HCT116 (cell line): ENCODE measurements around the gene SPRY4. TPM values are rescaled to one million over a fixed set of nuclear protein-coding genes. Genes with fewer than 3 reads are reported as not detected.
A peak's percentile ranks its signal among the peaks of the same experiment; 100 is the strongest.

Experiments
- ATAC-seq: fragments of 200-7000 bp; cut with Tn5 transposase; 2 replicates; pipeline ENCODE4 v1.9.1; 2020; ENCODE audit warnings: mild to moderate bottlenecking, moderate library complexity
- BruUV-seq: library from RNA; stranded (reverse); fragments of 400-500 nt; replicated peaks from 2 replicates; lab custom pipeline; 2021; lab: Mats Ljungman, UMichigan
- CTCF ChIA-PET: fragments of 300-600 bp; sonication (Branson Sonifier 250); formaldehyde crosslinking; loops from one replicate; lab custom pipeline; 2021; ENCODE audit warnings: antibody characterized with exemption; lab: Charles Lee
- POLR2A ChIA-PET: fragments of 300-600, 350-600 bp; sonication (Branson Sonifier 250); formaldehyde crosslinking; loops from one replicate; lab custom pipeline; 2021; ENCODE audit warnings: antibody characterized with exemption; lab: Charles Lee
- RAD21 ChIA-PET, 2 experiments: fragments of 300-600 bp; sonication (Branson Sonifier 250); formaldehyde crosslinking; loops; one replicate each; lab custom pipeline; 2023; ENCODE audit warnings: low total read pairs in 2 of 2; ENCODE audit not compliant: uncharacterized antibody in 2 of 2, unreplicated experiment in 2 of 2, low non-redundant PET in 1 of 2; lab: Charles Lee
- DNase-seq: peaks from one replicate; pipeline ENCODE4 v3.0.0-alpha.2; 2010; ENCODE audit warnings: low read depth, low spot score
- H2AFZ ChIP-seq: fragments of 200-600 bp; shearing (Covaris generic), sonication (generic); 2 replicates; pipeline ENCODE4 v1.6.1; 2017; ENCODE audit warnings: low read depth, mixed run types, mixed read lengths, antibody characterized with exemption, low read length; ENCODE audit not compliant: poor library complexity, severe bottlenecking
- H3K27ac ChIP-seq: 2 replicates; pipeline ENCODE4 v1.5.1; 2012; ENCODE audit warnings: low read depth, low read length
- H3K27me3 ChIP-seq: fragments of 200-600 bp; sonication (generic); 2 replicates; pipeline ENCODE4 v1.6.1; 2016; ENCODE audit warnings: mixed run types, low read length, mixed read lengths; ENCODE audit not compliant: insufficient read depth
- H3K36me3 ChIP-seq, 2 experiments: fragments of 200-500 bp in 1 of 2; fragments of 200-600 bp in 1 of 2; sonication (Bioruptor generic) in 1 of 2; sonication (generic) in 1 of 2; 2 replicates each; pipeline versions ENCODE4 v1.5.1 to v1.6.1; 2014 to 2016; ENCODE audit warnings: low read length in 2 of 2, inconsistent platforms in 1 of 2, mixed read lengths in 1 of 2, mixed run types in 1 of 2; ENCODE audit not compliant: insufficient read depth in 2 of 2, control insufficient read depth in 1 of 2
- H3K4me1 ChIP-seq, 2 experiments: fragments of 200-600 bp in 1 of 2; sonication (generic) in 1 of 2; 2 replicates each; pipeline versions ENCODE4 v1.5.1 to v1.6.1; 2012 to 2017; ENCODE audit warnings: low read length in 2 of 2, inconsistent platforms in 1 of 2, mild to moderate bottlenecking in 1 of 2, mixed read lengths in 1 of 2, mixed run types in 1 of 2, moderate library complexity in 1 of 2; ENCODE audit not compliant: insufficient read depth in 2 of 2, control insufficient read depth in 1 of 2
- H3K4me2 ChIP-seq: fragments of 200-600 bp; sonication (generic); 2 replicates; pipeline ENCODE4 v1.6.1; 2017; ENCODE audit warnings: mixed run types, low read length, mixed read lengths
- H3K4me3 ChIP-seq, 2 experiments: fragments of 200-600 bp in 1 of 2; sonication (generic) in 1 of 2; replicated peaks in 1 of 2; 2 replicates each; pipeline ENCODE4 v1.5.1; 2011 to 2016; ENCODE audit warnings: low read length in 2 of 2, control low read depth in 1 of 2, low read depth in 1 of 2, mild to moderate bottlenecking in 1 of 2, mixed read lengths in 1 of 2, mixed run types in 1 of 2
- H3K79me2 ChIP-seq: fragments of 200-600 bp; sonication (generic); 2 replicates; pipeline ENCODE4 v1.6.1; 2017; ENCODE audit warnings: mild to moderate bottlenecking, mixed run types, low read length, moderate library complexity, mixed read lengths; ENCODE audit not compliant: insufficient read depth
- H3K9ac ChIP-seq: fragments of 200-600 bp; sonication (generic); 2 replicates; pipeline ENCODE4 v1.6.1; 2016; ENCODE audit warnings: low read length, mixed read lengths
- H3K9me2 ChIP-seq: fragments of 200-600 bp; sonication (generic), shearing (Covaris generic); 2 replicates; pipeline ENCODE4 v1.6.1; 2017; ENCODE audit warnings: mixed run types, mild to moderate bottlenecking, moderate library complexity; ENCODE audit not compliant: insufficient read depth
- H3K9me3 ChIP-seq, 2 experiments: fragments of 200-500 bp in 1 of 2; fragments of 200-600 bp in 1 of 2; sonication (Bioruptor generic) in 1 of 2; sonication (generic) in 1 of 2; 2 replicates each; pipeline ENCODE4 v1.6.1; 2014 to 2017; ENCODE audit warnings: low read length in 2 of 2, mixed read lengths in 2 of 2, inconsistent platforms in 1 of 2, low read depth in 1 of 2, mild to moderate bottlenecking in 1 of 2, mixed run types in 1 of 2, moderate library complexity in 1 of 2; ENCODE audit not compliant: control insufficient read depth in 1 of 2, insufficient read depth in 1 of 2
- H4K20me1 ChIP-seq: fragments of 200-600 bp; sonication (generic), shearing (Covaris generic); 2 replicates; pipeline ENCODE4 v1.6.1; 2017; ENCODE audit warnings: mixed run types, mild to moderate bottlenecking, moderate library complexity; ENCODE audit not compliant: insufficient read depth
- CBX3 ChIP-seq: IDR thresholded peaks from 2 replicates; pipeline ENCODE4 v1.6.1; 2012; ENCODE audit warnings: low read depth
- CTCF ChIP-seq, 3 experiments: fragments of 200-600 bp in 1 of 3; sonication (generic) in 1 of 3; IDR thresholded peaks in 2 of 3; conservative IDR thresholded peaks in 1 of 3; 2 replicates each; pipeline ENCODE4 v1.5.1; 2012 to 2017; ENCODE audit warnings: low read depth in 2 of 3, low read length in 2 of 3, antibody characterized with exemption in 1 of 3, borderline replicate concordance in 1 of 3, control low read depth in 1 of 3, mild to moderate bottlenecking in 1 of 3, mixed read lengths in 1 of 3, mixed run types in 1 of 3, moderate library complexity in 1 of 3; ENCODE audit not compliant: insufficient read depth in 1 of 3
- EGR1 ChIP-seq: IDR thresholded peaks from 2 replicates; pipeline ENCODE4 v1.6.1; 2012; ENCODE audit warnings: low read depth
- MAX ChIP-seq: IDR thresholded peaks from 2 replicates; pipeline ENCODE4 v1.6.1; 2012
- POLR2A ChIP-seq: IDR thresholded peaks from 2 replicates; pipeline ENCODE4 v1.7.0; 2011; ENCODE audit warnings: borderline replicate concordance; ENCODE audit not compliant: insufficient read depth, insufficient read length; ENCODE audit errors: extremely low read depth
- POLR2AphosphoS5 ChIP-seq: IDR thresholded peaks from 2 replicates; pipeline ENCODE4 v1.6.1; 2011; ENCODE audit warnings: mild to moderate bottlenecking, low read depth, low read length, moderate library complexity
- SP1 ChIP-seq: IDR thresholded peaks from 2 replicates; pipeline ENCODE4 v1.6.1; 2012; ENCODE audit warnings: low read depth
- SRF ChIP-seq: IDR thresholded peaks from 2 replicates; pipeline ENCODE4 v1.6.1; 2012; ENCODE audit warnings: low read depth
- YY1 ChIP-seq: IDR thresholded peaks from 2 replicates; pipeline ENCODE4 v1.6.1; 2011; ENCODE audit warnings: low read length, low read depth, moderate library complexity, mild to moderate bottlenecking; ENCODE audit not compliant: insufficient replicate concordance; ENCODE audit errors: extremely low read depth
- intact Hi-C: fragments of 100-400 bp; cut with micrococcal nuclease; formaldehyde crosslinking; loops from 2 replicates; pipeline ENCODE4 v1.10.0; 2022
- total RNA-seq: library from RNA; stranded (reverse); gene quantifications from one replicate; pipeline ENCODE4 v1.2.1, GENCODE V29; 2021; ENCODE audit not compliant: unreplicated experiment

Gene SPRY4
- total RNA-seq, 1 experiment from 2014 or later: 112 TPM

GRCh38 chr5:142322403-142322746, 2.4 kb downstream of the SPRY4 start:
- Histone ChIP-seq H3K9ac (peak overlapping the region; percentile 80), H3K4me2 (peak overlapping the region; percentile 89), H3K79me2 (peaks cover 99% of the 10 kb centered on the region), H4K20me1 (peaks cover 49% of the 10 kb centered on the region), H3K9me3 (no peaks in the 10 kb centered on the region), H3K4me1 (peaks cover 66 to 75% of the 10 kb centered on the region in 2 experiments), H3K4me3 (peak overlapping the region; percentile 78 to 98), H2AFZ (no peak overlapping the region), H3K36me3 (peaks cover 6 to 28% of the 10 kb centered on the region in 2 experiments), H3K9me2 (no peaks in the 10 kb centered on the region), H3K27me3 (no peaks in the 10 kb centered on the region), H3K27ac (peak overlapping the region; percentile 98; the same call in 1 of the 2 replicates)
- RAD21 ChIA-PET: interaction anchor here in 1 of 2 experiments (0.6 kb wide), 1 partner anchor 34 kb away, joined by 3 read pairs; no protein-coding TSS in a partner anchor
- POLR2A ChIA-PET: interaction anchor here (8.4 kb wide), 1 partner anchor 36 kb away, joined by 199 read pairs; no protein-coding TSS in a partner anchor
- intact Hi-C loops: no loop called here
- BruUV-seq: no TSS peak
- ATAC-seq (no peak), DNase-seq (no peak)
- CTCF ChIA-PET: no interaction called here
- TF ChIP-seq CBX3 (no peak), SRF (no peak), CTCF (IDR thresholded peaks at IDR 0.05 in 2 of 3, conservative IDR thresholded peaks at IDR 0.05 in 1 of 3; ENCODE audit: borderline replicate concordance in 1 of 3, insufficient read depth in 1 of 3, low read depth in 2 of 3, low read length in 2 of 3) (no peak), POLR2A (no peak), MAX (no peak), SP1 (no peak), POLR2AphosphoS5 (no peak), EGR1 (no peak), YY1 (no peak)
